Keratinocyte (primary cell): ENCODE measurements around the gene PDIA3. TPM values are rescaled to one million over a fixed set of nuclear protein-coding genes. Genes with fewer than 3 reads are reported as not detected.
A peak's percentile ranks its signal among the peaks of the same experiment; 100 is the strongest.

Experiments
- DNase-seq: peaks from one replicate; pipeline ENCODE4 v3.0.0-alpha.2; 2011; ENCODE audit warnings: low read depth, missing footprints, low spot score
- FAIRE-seq: peaks from 2 replicates; lab custom pipeline; 2011; peaks lifted over from hg19 to GRCh38; lab: Jason Lieb, UNC
- H2AFZ ChIP-seq: 2 replicates; pipeline ENCODE4 v1.6.0; 2012; ENCODE audit warnings: low read length, control low read depth, inconsistent platforms; ENCODE audit not compliant: control insufficient read depth
- H3K27ac ChIP-seq: 2 replicates; pipeline ENCODE4 v1.5.1; 2011; ENCODE audit warnings: low read length; ENCODE audit not compliant: control insufficient read depth, insufficient read depth
- H3K27me3 ChIP-seq: 3 replicates; pipeline ENCODE4 v1.6.0; 2011; ENCODE audit warnings: low read length; ENCODE audit not compliant: control insufficient read depth, insufficient read depth; ENCODE audit errors: extremely low read depth
- H3K36me3 ChIP-seq, 2 experiments: 2 replicates in 1 of 2; 3 replicates in 1 of 2; pipeline ENCODE4 v1.5.1; 2011; ENCODE audit warnings: low read length in 2 of 2, mild to moderate bottlenecking in 1 of 2; ENCODE audit not compliant: control insufficient read depth in 2 of 2, insufficient read depth in 2 of 2; ENCODE audit errors: extremely low read depth in 1 of 2
- H3K4me1 ChIP-seq: 3 replicates; pipeline ENCODE4 v1.5.1; 2011; ENCODE audit warnings: low read length; ENCODE audit not compliant: control insufficient read depth, insufficient read depth; ENCODE audit errors: extremely low read depth
- H3K4me2 ChIP-seq: 3 replicates; pipeline ENCODE4 v1.6.0; 2011; ENCODE audit warnings: low read depth, low read length; ENCODE audit not compliant: control insufficient read depth, insufficient read depth; ENCODE audit errors: extremely low read depth
- H3K4me3 ChIP-seq, 3 experiments: fragments of 200-600 bp in 1 of 3; sonication (generic) in 1 of 3; 2 replicates in 2 of 3; 3 replicates in 1 of 3; pipeline ENCODE4 v1.5.1; 2011 to 2016; ENCODE audit warnings: low read length in 3 of 3, mild to moderate bottlenecking in 3 of 3, control low read depth in 2 of 3, inconsistent platforms in 1 of 3, low read depth in 1 of 3, mixed read lengths in 1 of 3, mixed run types in 1 of 3, moderate library complexity in 1 of 3; ENCODE audit not compliant: control insufficient read depth in 2 of 3, insufficient read depth in 2 of 3; ENCODE audit errors: extremely low read depth in 1 of 3
- H3K79me2 ChIP-seq: 2 replicates; pipeline ENCODE4 v1.6.0; 2012; ENCODE audit warnings: low read length; ENCODE audit not compliant: control insufficient read depth, insufficient read depth
- H3K9ac ChIP-seq: 3 replicates; pipeline ENCODE4 v1.6.0; 2011; ENCODE audit warnings: low read length; ENCODE audit not compliant: control insufficient read depth, insufficient read depth; ENCODE audit errors: extremely low read depth
- H3K9me1 ChIP-seq: 3 replicates; pipeline ENCODE4 v1.6.0; 2011; ENCODE audit warnings: low read length; ENCODE audit not compliant: control insufficient read depth, insufficient read depth; ENCODE audit errors: extremely low read depth
- H3K9me3 ChIP-seq: 2 replicates; pipeline ENCODE4 v1.5.1; 2012; ENCODE audit warnings: low read depth, low read length; ENCODE audit not compliant: control insufficient read depth
- H4K20me1 ChIP-seq: 3 replicates; pipeline ENCODE4 v1.6.0; 2011; ENCODE audit warnings: low read length; ENCODE audit not compliant: control insufficient read depth, insufficient read depth; ENCODE audit errors: extremely low read depth
- CTCF ChIP-seq, 3 experiments: IDR thresholded peaks in 1 of 3; conservative IDR thresholded peaks in 1 of 3; optimal IDR thresholded peaks in 1 of 3; 2 replicates in 2 of 3; 3 replicates in 1 of 3; pipeline versions ENCODE3 to v1.5.1; 2011; ENCODE audit warnings: low read length in 3 of 3, mild to moderate bottlenecking in 3 of 3, moderate library complexity in 2 of 3, control low read depth in 1 of 3, inconsistent platforms in 1 of 3; ENCODE audit not compliant: insufficient read depth in 2 of 3; ENCODE audit errors: extremely low read depth in 1 of 3
- EZH2 ChIP-seq: IDR thresholded peaks from one replicate; pipeline ENCODE4 v1.6.1; 2012; ENCODE audit warnings: inconsistent platforms, mild to moderate bottlenecking, low read length, moderate library complexity
- dilution Hi-C: fragments of 300-500 bp; cut with MboI; formaldehyde crosslinking; loops from one replicate; pipeline ENCODE4 v1.7.0; 2020; ENCODE audit warnings: low sequenced_read_pairs; ENCODE audit not compliant: extremely low pct_ligation_motif_present
- polyA plus RNA-seq, 5 experiments: library from polyadenylated mRNA; depleted of rRNA in 3 of 5; stranded (reverse) in 3 of 5; stranded (forward) in 1 of 5; unstranded in 1 of 5; fragments of >200 nt; gene quantifications; 1 replicate in 1 of 5; 2 replicates in 3 of 5; 3 replicates in 1 of 5; pipeline versions ENCODE4 v1.2.1 to v1.2.3, GENCODE V29; 2011 to 2012; ENCODE audit warnings: missing spikeins in 2 of 5, low read depth in 1 of 5, low replicate concordance in 1 of 5

PDIA3 gene
- polyA plus RNA-seq, 1 donor (not counting 4 experiments of a cell fraction or from before 2014, with no cell fraction given), result 338 TPM

- FAIRE-seq, result peak; percentile 44
- H3K36me3 ChIP-seq, result peaks cover 32 to 59% of the 10 kb centered on the region in 2 experiments
- no peak for DNase-seq
- TF ChIP-seq EZH2 (no peak), CTCF (optimal IDR thresholded peaks at IDR 0.05 in 1 of 3, IDR thresholded peaks at IDR 0.05 in 1 of 3, conservative IDR thresholded peaks at IDR 0.05 in 1 of 3; ENCODE audit: extremely low read depth in 1 of 3, insufficient read depth in 2 of 3, low read length in 3 of 3) (peak; percentile 68 to 79 (median 76))
- no peaks in the 10 kb centered on the region for H3K27me3 ChIP-seq
- H3K9me1 ChIP-seq, result no peaks in the 10 kb centered on the region
- no peak overlapping the region for H2AFZ ChIP-seq
- H3K79me2 ChIP-seq, result no peaks in the 10 kb centered on the region
- no peak overlapping the region for H3K27ac ChIP-seq
- H3K9ac ChIP-seq, result no peak overlapping the region
- dilution Hi-C loops, result no loop called here
- H3K4me3 ChIP-seq, result no peak overlapping the region
- H3K4me1 ChIP-seq, result peaks cover 6% of the 10 kb centered on the region
- no peaks in the 10 kb centered on the region for H3K9me3 ChIP-seq
- H3K4me2 ChIP-seq, result no peak overlapping the region
- H4K20me1 ChIP-seq, result no peaks in the 10 kb centered on the region
These were observed 23.5 kb downstream of the PDIA3 start for GRCh38 chr15:43769584-43770228.

- Histone ChIP-seq H3K9ac (no peak overlapping the region), H4K20me1 (no peaks in the 10 kb centered on the region), H3K9me1 (no peaks in the 10 kb centered on the region), H3K4me3 (no peak overlapping the region), H3K9me3 (no peaks in the 10 kb centered on the region), H3K27ac (no peak overlapping the region), H2AFZ (no peak overlapping the region), H3K4me2 (no peak overlapping the region), H3K4me1 (peaks cover 16% of the 10 kb centered on the region), H3K79me2 (no peaks in the 10 kb centered on the region), H3K27me3 (no peaks in the 10 kb centered on the region), H3K36me3 (peaks cover 25 to 45% of the 10 kb centered on the region in 2 experiments)
- no peak for TF ChIP-seq EZH2
- no peak for TF ChIP-seq CTCF (optimal IDR thresholded peaks at IDR 0.05 in 1 of 3, IDR thresholded peaks at IDR 0.05 in 1 of 3, conservative IDR thresholded peaks at IDR 0.05 in 1 of 3; ENCODE audit: extremely low read depth in 1 of 3, insufficient read depth in 2 of 3, low read length in 3 of 3)
- DNase-seq (no peak), FAIRE-seq (no peak)
- dilution Hi-C loops, result no loop called here
These were observed 25.6 kb downstream of the PDIA3 start for GRCh38 chr15:43771816-43772215.
